ENCODE results near the gene C17orf107.

C17orf107 gene

GRCh38 chr17:4899341-4900230 is at the start of gene C17orf107:
TSS of gene C17orf107 (plus strand) at chr17:4899536. CDS start at chr17:4899763, 227 bp downstream.
- peak within 1 kb of the TSS; percentile 54 for H3K4me3 ChIP-seq (replicated peaks in 1 of 2; ENCODE audit: low read depth in 2 of 2, low read length in 2 of 2)
- TF ChIP-seq, protein P1, sequence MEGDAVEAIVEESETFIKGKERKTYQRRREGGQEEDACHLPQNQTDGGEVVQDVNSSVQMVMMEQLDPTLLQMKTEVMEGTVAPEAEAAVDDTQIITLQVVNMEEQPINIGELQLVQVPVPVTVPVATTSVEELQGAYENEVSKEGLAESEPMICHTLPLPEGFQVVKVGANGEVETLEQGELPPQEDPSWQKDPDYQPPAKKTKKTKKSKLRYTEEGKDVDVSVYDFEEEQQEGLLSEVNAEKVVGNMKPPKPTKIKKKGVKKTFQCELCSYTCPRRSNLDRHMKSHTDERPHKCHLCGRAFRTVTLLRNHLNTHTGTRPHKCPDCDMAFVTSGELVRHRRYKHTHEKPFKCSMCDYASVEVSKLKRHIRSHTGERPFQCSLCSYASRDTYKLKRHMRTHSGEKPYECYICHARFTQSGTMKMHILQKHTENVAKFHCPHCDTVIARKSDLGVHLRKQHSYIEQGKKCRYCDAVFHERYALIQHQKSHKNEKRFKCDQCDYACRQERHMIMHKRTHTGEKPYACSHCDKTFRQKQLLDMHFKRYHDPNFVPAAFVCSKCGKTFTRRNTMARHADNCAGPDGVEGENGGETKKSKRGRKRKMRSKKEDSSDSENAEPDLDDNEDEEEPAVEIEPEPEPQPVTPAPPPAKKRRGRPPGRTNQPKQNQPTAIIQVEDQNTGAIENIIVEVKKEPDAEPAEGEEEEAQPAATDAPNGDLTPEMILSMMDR (IDR thresholded peaks at IDR 0.05; ENCODE audit: low read depth, low read length): no peak
- peak; percentile 79 to 88 for DNase-seq (ENCODE audit: low read depth in 2 of 2)

GRCh38 chr17:4850246-4850645 is 49.1 kb upstream of the C17orf107 start:
- TF ChIP-seq, protein P1 (IDR thresholded peaks at IDR 0.05; ENCODE audit: low read depth, low read length): no peak
- H3K4me3 ChIP-seq (replicated peaks in 1 of 2; ENCODE audit: low read depth in 2 of 2, low read length in 2 of 2): no peak overlapping the region
- no peak for DNase-seq (ENCODE audit: low read depth in 2 of 2)

GRCh38 chr17:4851084-4851483 is 48.3 kb upstream of the C17orf107 start:
- DNase-seq (ENCODE audit: low read depth in 2 of 2): no peak
- TF ChIP-seq, protein P1 (IDR thresholded peaks at IDR 0.05; ENCODE audit: low read depth, low read length): no peak
- H3K4me3 ChIP-seq (replicated peaks in 1 of 2; ENCODE audit: low read depth in 2 of 2, low read length in 2 of 2): no peak overlapping the region

DNA sequence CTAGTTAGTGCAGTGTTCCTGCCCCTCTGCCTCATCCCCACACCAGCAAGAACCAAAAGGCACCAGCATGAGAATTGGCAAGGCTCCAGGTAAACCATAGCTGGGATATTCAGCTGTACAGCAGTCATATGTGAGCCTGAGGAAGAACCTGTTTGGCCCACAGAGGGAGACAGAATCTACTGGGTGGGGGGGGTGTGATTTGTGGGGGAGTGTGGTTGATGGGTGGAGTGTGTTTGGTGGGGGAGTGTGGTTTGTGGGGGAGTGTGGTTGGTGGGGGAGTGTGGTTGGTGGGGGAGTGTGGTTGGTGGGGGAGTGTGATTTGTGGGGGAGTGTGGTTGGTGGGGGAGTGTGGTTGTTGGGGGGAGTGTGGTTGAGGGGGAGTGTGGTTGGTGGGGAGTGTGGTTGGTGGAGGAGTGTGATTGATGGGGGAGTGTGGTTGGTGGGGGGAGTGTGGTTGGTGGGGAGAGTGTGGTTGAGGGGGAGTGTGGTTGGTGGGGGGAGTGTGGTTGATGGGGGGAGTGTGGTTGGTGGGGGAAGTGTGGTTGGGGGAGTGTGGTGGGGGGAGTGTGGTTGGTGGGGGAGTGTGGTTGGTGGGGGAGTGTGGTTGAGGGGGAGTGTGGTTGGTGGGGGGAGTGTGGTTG is 46.6 kb upstream of the C17orf107 start:
- TF ChIP-seq, protein P1 (IDR thresholded peaks at IDR 0.05; ENCODE audit: low read depth, low read length): no peak
- H3K4me3 ChIP-seq (replicated peaks in 1 of 2; ENCODE audit: low read depth in 2 of 2, low read length in 2 of 2): no peak overlapping the region
- peak; percentile 43 to 56 for DNase-seq (ENCODE audit: low read depth in 2 of 2)

GRCh38 chr17:4853208-4853671 is 46.1 kb upstream of the C17orf107 start:
- no peak overlapping the region for H3K4me3 ChIP-seq (replicated peaks in 1 of 2; ENCODE audit: low read depth in 2 of 2, low read length in 2 of 2)
- TF ChIP-seq, protein P1 (IDR thresholded peaks at IDR 0.05; ENCODE audit: low read depth, low read length): no peak
- no peak for DNase-seq (ENCODE audit: low read depth in 2 of 2)

GRCh38 chr17:4854111-4854681 is 45.1 kb upstream of the C17orf107 start:
- TF ChIP-seq, protein P1 (IDR thresholded peaks at IDR 0.05; ENCODE audit: low read depth, low read length): no peak
- DNase-seq (ENCODE audit: low read depth in 2 of 2): peak in 1 of 2 donors; percentile 15
- H3K4me3 ChIP-seq (replicated peaks in 1 of 2; ENCODE audit: low read depth in 2 of 2, low read length in 2 of 2): no peak overlapping the region
